SU-DHL-6 (cell line): ENCODE results near the gene GRID1.

Experiments
- H2AFZ ChIP-seq: fragments of 200-600 bp; sonication (generic); 2 replicates; pipeline ENCODE4 v1.6.1; 2014; ENCODE audit warnings: low read depth, mild to moderate bottlenecking, moderate library complexity, mixed read lengths, antibody characterized with exemption, low read length; ENCODE audit not compliant: severe bottlenecking
- H3F3A ChIP-seq: fragments of 200-600 bp; shearing (Covaris generic); 2 replicates; pipeline ENCODE4 v1.6.0; 2016; ENCODE audit warnings: antibody characterized with exemption, mild to moderate bottlenecking; ENCODE audit not compliant: insufficient read depth
- H3K27ac ChIP-seq: fragments of 200-600 bp; sonication (generic); 2 replicates; pipeline ENCODE4 v1.5.1; 2016; ENCODE audit warnings: low read depth, mild to moderate bottlenecking, low read length, moderate library complexity, mixed read lengths
- H3K27me3 ChIP-seq: fragments of 200-600 bp; sonication (generic), shearing (Covaris generic); 2 replicates; pipeline ENCODE4 v1.6.0; 2014; ENCODE audit warnings: mild to moderate bottlenecking, low read length
- H3K36me3 ChIP-seq: fragments of 200-600 bp; sonication (generic); 2 replicates; pipeline ENCODE4 v1.6.1; 2014; ENCODE audit warnings: mild to moderate bottlenecking, low read length, mixed read lengths
- H3K4me2 ChIP-seq: fragments of 300-600, 200-600 bp; shearing (Covaris generic), sonication (generic); 2 replicates; pipeline ENCODE4 v1.6.0; 2014; ENCODE audit warnings: low read length, low read depth, mild to moderate bottlenecking; ENCODE audit not compliant: poor library complexity, severe bottlenecking
- H3K4me3 ChIP-seq: fragments of 200-600 bp; sonication (generic); 2 replicates; pipeline ENCODE4 v1.5.1; 2014; ENCODE audit warnings: antibody characterized with exemption, low read length, mild to moderate bottlenecking, mixed read lengths; ENCODE audit not compliant: insufficient read depth, poor library complexity, severe bottlenecking
- H3K79me2 ChIP-seq: fragments of 200-600 bp; sonication (generic); 2 replicates; pipeline ENCODE4 v1.6.1; 2014; ENCODE audit warnings: mild to moderate bottlenecking, low read length, moderate library complexity; ENCODE audit not compliant: insufficient read depth
- H3K9ac ChIP-seq: fragments of 200-600 bp; sonication (generic); 2 replicates; pipeline ENCODE4 v1.7.0; 2014; ENCODE audit warnings: mild to moderate bottlenecking, low read length
- H3K9me2 ChIP-seq: fragments of 200-600 bp; sonication (generic); replicated peaks from 2 replicates; pipeline ENCODE4 v1.6.1; 2014; ENCODE audit warnings: low read length; ENCODE audit not compliant: insufficient read depth
- H3K9me3 ChIP-seq: fragments of 200-600 bp; sonication (generic); 2 replicates; pipeline ENCODE4 v1.6.1; 2014; ENCODE audit warnings: low read length, mixed read lengths; ENCODE audit not compliant: insufficient read depth
- H4K20me1 ChIP-seq: fragments of 200-600 bp; sonication (generic); 2 replicates; pipeline ENCODE4 v1.6.1; 2014; ENCODE audit warnings: low read depth, mild to moderate bottlenecking, antibody characterized with exemption, low read length, moderate library complexity, mixed read lengths
- EZH2phosphoT487 ChIP-seq: fragments of 200-600 bp; sonication (generic), shearing (Covaris generic); conservative IDR thresholded peaks from 2 replicates; pipeline ENCODE4 v1.6.1; 2018; ENCODE audit warnings: mild to moderate bottlenecking, antibody characterized with exemption, low read length, moderate library complexity, mixed read lengths
- TF ChIP-seq, protein P1 (sequence below): fragments of 200-600 bp; sonication (generic); IDR thresholded peaks from one replicate; pipeline ENCODE4 v1.5.1; 2017; ENCODE audit warnings: antibody characterized with exemption, mild to moderate bottlenecking, low read length, moderate library complexity; ENCODE audit not compliant: insufficient read depth, poor library complexity, severe bottlenecking

The GRID1 gene

DNA sequence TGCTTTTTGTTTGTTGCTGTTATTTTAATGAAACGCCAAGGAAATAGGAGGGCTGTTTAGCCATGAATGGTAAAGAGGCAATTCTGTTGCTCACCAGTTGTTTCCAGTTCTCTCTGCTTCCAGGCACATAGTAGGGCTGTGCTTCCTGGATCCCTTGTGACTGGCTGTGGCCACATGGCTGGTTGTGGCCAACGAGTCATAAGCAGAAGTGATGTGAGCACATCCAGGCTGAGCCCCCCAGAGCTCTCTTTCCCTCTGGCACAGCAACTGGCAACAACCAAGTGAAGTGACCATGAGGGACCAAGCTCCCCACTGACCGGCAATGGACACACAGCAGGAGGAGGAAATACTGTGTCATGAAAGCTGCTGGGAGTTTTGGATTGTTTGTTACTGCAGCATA, 10.3 kb downstream of the GRID1 start:
- no peaks in the 10 kb centered on the region for H4K20me1 ChIP-seq
- H3K9me2 ChIP-seq = no peaks in the 10 kb centered on the region
- H3K36me3 ChIP-seq = no peaks in the 10 kb centered on the region
- no peaks in the 10 kb centered on the region; the same call in 1 of the 2 replicates for H3F3A ChIP-seq
- no peak overlapping the region for H3K4me3 ChIP-seq
- H2AFZ ChIP-seq = no peak overlapping the region
- no peaks in the 10 kb centered on the region for H3K79me2 ChIP-seq
- H3K27me3 ChIP-seq = no peaks in the 10 kb centered on the region
- H3K4me2 ChIP-seq = no peak overlapping the region
- H3K9ac ChIP-seq = no peak overlapping the region
- no peak for TF ChIP-seq EZH2phosphoT487
- TF ChIP-seq, protein P1, sequence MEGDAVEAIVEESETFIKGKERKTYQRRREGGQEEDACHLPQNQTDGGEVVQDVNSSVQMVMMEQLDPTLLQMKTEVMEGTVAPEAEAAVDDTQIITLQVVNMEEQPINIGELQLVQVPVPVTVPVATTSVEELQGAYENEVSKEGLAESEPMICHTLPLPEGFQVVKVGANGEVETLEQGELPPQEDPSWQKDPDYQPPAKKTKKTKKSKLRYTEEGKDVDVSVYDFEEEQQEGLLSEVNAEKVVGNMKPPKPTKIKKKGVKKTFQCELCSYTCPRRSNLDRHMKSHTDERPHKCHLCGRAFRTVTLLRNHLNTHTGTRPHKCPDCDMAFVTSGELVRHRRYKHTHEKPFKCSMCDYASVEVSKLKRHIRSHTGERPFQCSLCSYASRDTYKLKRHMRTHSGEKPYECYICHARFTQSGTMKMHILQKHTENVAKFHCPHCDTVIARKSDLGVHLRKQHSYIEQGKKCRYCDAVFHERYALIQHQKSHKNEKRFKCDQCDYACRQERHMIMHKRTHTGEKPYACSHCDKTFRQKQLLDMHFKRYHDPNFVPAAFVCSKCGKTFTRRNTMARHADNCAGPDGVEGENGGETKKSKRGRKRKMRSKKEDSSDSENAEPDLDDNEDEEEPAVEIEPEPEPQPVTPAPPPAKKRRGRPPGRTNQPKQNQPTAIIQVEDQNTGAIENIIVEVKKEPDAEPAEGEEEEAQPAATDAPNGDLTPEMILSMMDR = no peak
- no peaks in the 10 kb centered on the region for H3K9me3 ChIP-seq
- no peak overlapping the region for H3K27ac ChIP-seq

DNA sequence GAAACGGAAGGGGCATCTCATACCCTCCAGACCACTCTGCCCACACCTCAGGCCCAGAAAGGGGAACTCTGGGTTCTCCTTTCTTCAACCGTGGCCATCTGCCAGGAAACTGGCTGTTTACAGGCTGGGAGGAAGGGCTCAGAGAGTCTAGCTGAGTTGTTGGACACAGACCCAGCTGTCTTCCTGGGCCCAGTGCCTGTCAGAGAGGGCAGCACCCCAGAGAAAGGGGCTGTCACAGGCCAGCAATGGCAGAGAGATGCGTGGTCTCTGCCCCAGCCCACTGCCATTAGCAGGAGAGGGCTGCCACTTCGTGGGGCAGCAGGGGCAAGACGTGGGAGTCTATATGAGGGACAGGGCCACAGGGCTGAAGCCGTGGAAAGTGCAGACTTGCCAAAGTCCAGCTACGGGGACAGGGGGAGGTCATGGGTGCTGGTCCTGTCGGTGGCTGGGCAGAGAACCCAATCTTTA, 11.0 kb downstream of the GRID1 start:
- Histone ChIP-seq H3K9me2 (no peaks in the 10 kb centered on the region), H3K27me3 (no peaks in the 10 kb centered on the region), H3K79me2 (no peaks in the 10 kb centered on the region), H2AFZ (no peak overlapping the region), H3K36me3 (no peaks in the 10 kb centered on the region), H3F3A (no peaks in the 10 kb centered on the region; the same call in 1 of the 2 replicates), H3K27ac (no peak overlapping the region), H3K9ac (no peak overlapping the region), H3K4me3 (no peak overlapping the region), H3K9me3 (no peaks in the 10 kb centered on the region), H4K20me1 (no peaks in the 10 kb centered on the region), H3K4me2 (no peak overlapping the region)
- TF ChIP-seq, protein P1 = no peak
- TF ChIP-seq EZH2phosphoT487 = no peak

- no peaks in the 10 kb centered on the region for H3K79me2 ChIP-seq
- H3K36me3 ChIP-seq = no peaks in the 10 kb centered on the region
- no peaks in the 10 kb centered on the region for H4K20me1 ChIP-seq
- no peak overlapping the region for H3K9ac ChIP-seq
- H3F3A ChIP-seq = no peaks in the 10 kb centered on the region
- H3K9me3 ChIP-seq = no peaks in the 10 kb centered on the region
- H2AFZ ChIP-seq = no peak overlapping the region
- no peak for TF ChIP-seq EZH2phosphoT487
- TF ChIP-seq, protein P1 = no peak
- H3K4me3 ChIP-seq = no peak overlapping the region
- H3K27ac ChIP-seq = no peak overlapping the region
- no peak overlapping the region for H3K4me2 ChIP-seq
- no peaks in the 10 kb centered on the region for H3K9me2 ChIP-seq
- H3K27me3 ChIP-seq = no peaks in the 10 kb centered on the region
Observed at GRCh38 chr10:86354761-86355540, 11.6 kb downstream of the GRID1 start.
